ENCODE measurements around the gene MPZL2. TPM values are rescaled to one million over a fixed set of nuclear protein-coding genes. Genes with fewer than 3 reads are reported as not detected.

MPZL2 gene
- total and polyA plus RNA-seq, 12 donors, result 0.48 to 14.9 (median 5.1) TPM

DNA sequence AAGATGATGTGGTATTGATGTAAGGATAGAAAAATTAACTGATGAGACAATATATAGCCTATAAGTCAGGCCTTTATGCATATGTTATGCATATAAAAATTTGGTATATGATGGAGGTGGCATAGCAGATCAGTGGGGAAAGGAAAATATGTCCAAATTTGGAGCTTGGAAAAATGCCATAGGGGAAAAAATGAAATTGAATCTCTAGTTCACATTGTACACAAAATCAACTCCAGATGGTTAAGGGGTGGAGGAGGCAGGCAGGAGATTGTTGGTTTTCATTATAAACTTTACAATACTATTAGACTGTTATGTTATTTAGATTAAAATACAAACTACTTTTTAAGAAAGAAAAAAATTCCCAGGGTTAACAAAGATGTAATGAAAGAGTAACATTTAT, 25.3 kb upstream of the MPZL2 start:
- Histone ChIP-seq H3K27ac (no peak overlapping the region), H3K36me3 (replicated peaks in 1 of 2) (no peaks in the 10 kb centered on the region), H3K4me3 (no peak overlapping the region), H3K27me3 (no peaks in the 10 kb centered on the region), H3K9me3 (replicated peaks in 1 of 3) (no peaks in the 10 kb centered on the region), H3K4me1 (replicated peaks in 1 of 2) (no peaks in the 10 kb centered on the region)
- intact Hi-C loops (cut with DNase I), result no loop called here
- TF ChIP-seq POLR2A (IDR thresholded peaks at IDR 0.05) (no peak), CTCF (IDR thresholded peaks at IDR 0.05) (no peak)
- no peak for DNase-seq

DNA sequence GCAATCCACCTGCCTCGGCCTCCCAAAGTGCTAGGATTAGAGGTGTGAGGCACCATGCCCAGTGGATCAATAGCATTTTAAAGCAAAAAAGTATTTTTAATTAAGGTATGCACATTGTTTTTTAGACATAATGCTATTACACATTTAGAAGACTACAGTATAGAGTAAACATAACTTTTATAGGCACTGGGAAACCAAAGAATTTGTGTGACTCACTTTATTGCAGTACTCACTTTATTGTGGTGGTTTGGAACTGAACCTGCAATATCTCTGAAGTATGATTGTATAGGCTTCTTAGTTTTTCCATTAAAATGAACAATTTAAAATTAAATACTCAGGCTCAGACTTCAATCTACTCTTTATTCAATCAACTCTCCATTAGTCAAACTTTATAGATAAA, 22.9 kb upstream of the MPZL2 start:
- TF ChIP-seq POLR2A (IDR thresholded peaks at IDR 0.05) (no peak), CTCF (IDR thresholded peaks at IDR 0.05) (no peak)
- no peaks in the 10 kb centered on the region for H3K36me3 ChIP-seq (replicated peaks in 1 of 2)
- WGBS, 4 donors, result 44 to 86% (median 72%) methylated on average over 1 of the region's 1 CpG
- H3K9me3 ChIP-seq (replicated peaks in 1 of 3), result no peaks in the 10 kb centered on the region
- DNase-seq, result no peak
- H3K27me3 ChIP-seq, result no peaks in the 10 kb centered on the region
- H3K4me1 ChIP-seq (replicated peaks in 1 of 2), result no peaks in the 10 kb centered on the region
- H3K4me3 ChIP-seq, result no peak overlapping the region
- intact Hi-C loops (cut with DNase I), result no loop called here
- no peak overlapping the region for H3K27ac ChIP-seq

DNA sequence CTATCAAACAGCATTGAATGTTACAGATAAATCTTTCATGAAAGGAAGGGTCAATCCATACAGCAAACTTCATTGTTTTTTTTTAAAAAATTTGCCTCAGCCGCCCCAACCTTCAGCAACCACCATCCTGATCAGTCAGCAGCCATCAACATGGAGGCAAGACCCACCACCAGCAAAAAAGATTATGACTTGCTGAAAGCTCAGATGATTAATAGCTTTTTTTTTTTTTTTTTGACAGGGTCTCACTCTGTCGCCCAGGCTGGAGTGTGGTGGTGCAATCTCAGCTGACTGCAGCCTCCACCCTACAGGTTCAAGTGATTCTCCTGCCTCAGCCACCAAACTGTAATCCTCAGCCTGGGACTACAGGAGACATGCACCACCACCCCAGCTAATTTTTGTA, 22.4 kb upstream of the MPZL2 start:
- WGBS, 4 donors, result 44 to 73% (median 58%) methylated on average over 2 of the region's 2 CpGs
- DNase-seq, result no peak

DNA sequence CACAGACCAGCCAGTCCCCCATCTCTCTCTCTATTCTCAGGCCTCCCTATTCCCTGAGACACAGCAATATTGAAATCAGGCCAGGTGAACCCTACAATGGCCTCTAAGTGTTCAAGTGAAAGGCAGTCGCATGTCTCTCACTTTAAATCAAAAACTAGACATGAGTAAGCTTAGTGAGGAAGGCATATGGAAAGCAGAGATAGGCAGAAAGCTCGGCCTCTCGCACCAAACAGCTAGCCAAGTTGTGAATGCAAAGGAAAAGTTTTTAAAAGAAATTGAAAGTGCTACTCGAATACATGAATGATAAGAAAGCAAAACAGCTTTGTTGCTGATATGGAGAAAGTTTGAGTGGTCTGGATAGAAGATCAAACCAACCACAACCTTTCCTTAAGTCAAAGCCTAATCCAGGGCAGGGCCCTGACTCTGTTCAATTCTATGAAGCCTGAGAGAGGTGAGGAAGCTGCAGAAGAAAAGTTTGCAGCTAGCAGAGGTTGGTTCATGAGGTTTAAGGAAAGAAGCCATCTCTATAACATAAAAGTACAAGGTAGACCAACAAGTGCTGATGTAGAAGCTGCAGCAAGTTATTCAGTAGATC, 19.8 kb upstream of the MPZL2 start:
- Histone ChIP-seq H3K27ac (no peak overlapping the region), H3K9me3 (replicated peaks in 1 of 3) (no peaks in the 10 kb centered on the region), H3K27me3 (peaks cover 5% of the 10 kb centered on the region), H3K4me1 (replicated peaks in 1 of 2) (no peaks in the 10 kb centered on the region), H3K36me3 (replicated peaks in 1 of 2) (no peaks in the 10 kb centered on the region), H3K4me3 (no peak overlapping the region)
- WGBS, 4 donors, result 53 to 66% (median 60%) methylated on average over 4 of the region's 4 CpGs
- no peak for TF ChIP-seq CTCF (IDR thresholded peaks at IDR 0.05)
- no peak for TF ChIP-seq POLR2A (IDR thresholded peaks at IDR 0.05)
- intact Hi-C loops (cut with DNase I), result no loop called here
- no peak for DNase-seq

More for the DNA sequence above, 22.4 kb upstream of the MPZL2 start:
- Histone ChIP-seq H3K4me3 (no peak overlapping the region), H3K27me3 (no peaks in the 10 kb centered on the region), H3K4me1 (replicated peaks in 1 of 2) (no peaks in the 10 kb centered on the region), H3K36me3 (replicated peaks in 1 of 2) (no peaks in the 10 kb centered on the region), H3K27ac (no peak overlapping the region), H3K9me3 (replicated peaks in 1 of 3) (no peaks in the 10 kb centered on the region)
- intact Hi-C loops (cut with DNase I), result no loop called here
- no peak for TF ChIP-seq CTCF (IDR thresholded peaks at IDR 0.05)
- TF ChIP-seq POLR2A (IDR thresholded peaks at IDR 0.05), result no peak

Data from adrenal gland (tissue), 12 donors.